AG04449 (cell line): ENCODE measurements around the gene GPC4.

Source experiments
- CTCF ChIA-PET: fragments of 350-600 bp; formaldehyde crosslinking; extraction: SDS; loops from one replicate; lab custom pipeline; 2021; ENCODE audit warnings: antibody characterized with exemption; lab: Yijun Ruan, JAX
- POLR2A ChIA-PET: fragments of 400-600, 350-600 bp; formaldehyde crosslinking; extraction: SDS; loops from one replicate; lab custom pipeline; 2020; ENCODE audit warnings: antibody characterized with exemption, inconsistent platforms; lab: Yijun Ruan, JAX
- DNase-seq: peaks from one replicate; pipeline ENCODE4 v3.0.0-alpha.2; 2010; ENCODE audit warnings: low read depth, low spot score
- H3K4me3 ChIP-seq: 2 replicates; pipeline ENCODE4 v1.5.1; 2011; ENCODE audit warnings: low read depth, mild to moderate bottlenecking, control low read depth, low read length
- TF ChIP-seq, protein P1 (sequence below): IDR thresholded peaks from one replicate; pipeline ENCODE4 v1.5.1; 2011; ENCODE audit warnings: mild to moderate bottlenecking, moderate library complexity, low read length, control low read depth, inconsistent platforms; ENCODE audit not compliant: insufficient read depth; ENCODE audit errors: missing control alignments

The GPC4 gene

DNA sequence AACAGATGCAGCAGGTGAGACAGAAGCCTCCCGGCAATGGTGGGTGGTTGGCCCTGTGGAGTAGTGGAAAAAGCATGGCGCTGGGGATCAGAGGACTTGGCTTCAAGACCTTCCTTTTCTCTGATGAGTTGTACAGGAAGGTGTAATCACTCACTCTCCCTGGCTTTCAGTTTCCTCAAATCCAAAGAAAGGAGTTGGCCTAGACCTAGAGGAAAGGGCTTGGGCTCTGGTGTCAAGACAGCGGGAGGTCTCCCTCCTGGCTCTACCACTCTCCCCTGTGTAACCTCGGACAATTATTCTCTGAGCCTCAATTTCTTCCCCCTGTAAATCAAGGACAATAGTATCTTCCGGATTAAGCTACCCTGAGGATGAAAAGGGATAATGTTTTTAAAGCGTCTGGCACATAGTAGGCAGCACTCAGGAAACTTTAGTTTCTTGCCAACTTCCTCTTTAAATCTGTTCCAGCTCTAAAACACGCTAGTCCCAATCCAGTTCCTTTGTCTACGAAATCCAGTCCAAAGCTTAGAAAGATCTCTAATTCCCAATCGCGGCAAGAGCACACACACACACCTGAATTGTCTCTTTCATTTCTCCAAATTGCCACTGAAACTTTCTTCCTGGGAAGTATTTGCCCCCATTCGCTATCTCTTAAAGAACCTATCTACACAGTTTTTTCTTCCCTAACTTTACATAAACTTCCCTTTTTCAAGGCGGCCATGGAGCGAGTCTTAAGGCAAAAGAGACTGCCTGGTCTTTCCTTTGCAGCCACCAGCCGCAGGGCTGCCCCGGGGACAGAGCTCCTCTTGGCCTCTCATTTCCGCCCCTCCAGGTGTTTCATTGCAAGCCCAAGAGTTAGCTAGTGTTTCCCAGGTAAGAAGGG, 29.9 kb upstream of the GPC4 start:
- TF ChIP-seq, protein P1, sequence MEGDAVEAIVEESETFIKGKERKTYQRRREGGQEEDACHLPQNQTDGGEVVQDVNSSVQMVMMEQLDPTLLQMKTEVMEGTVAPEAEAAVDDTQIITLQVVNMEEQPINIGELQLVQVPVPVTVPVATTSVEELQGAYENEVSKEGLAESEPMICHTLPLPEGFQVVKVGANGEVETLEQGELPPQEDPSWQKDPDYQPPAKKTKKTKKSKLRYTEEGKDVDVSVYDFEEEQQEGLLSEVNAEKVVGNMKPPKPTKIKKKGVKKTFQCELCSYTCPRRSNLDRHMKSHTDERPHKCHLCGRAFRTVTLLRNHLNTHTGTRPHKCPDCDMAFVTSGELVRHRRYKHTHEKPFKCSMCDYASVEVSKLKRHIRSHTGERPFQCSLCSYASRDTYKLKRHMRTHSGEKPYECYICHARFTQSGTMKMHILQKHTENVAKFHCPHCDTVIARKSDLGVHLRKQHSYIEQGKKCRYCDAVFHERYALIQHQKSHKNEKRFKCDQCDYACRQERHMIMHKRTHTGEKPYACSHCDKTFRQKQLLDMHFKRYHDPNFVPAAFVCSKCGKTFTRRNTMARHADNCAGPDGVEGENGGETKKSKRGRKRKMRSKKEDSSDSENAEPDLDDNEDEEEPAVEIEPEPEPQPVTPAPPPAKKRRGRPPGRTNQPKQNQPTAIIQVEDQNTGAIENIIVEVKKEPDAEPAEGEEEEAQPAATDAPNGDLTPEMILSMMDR: no peak
- CTCF ChIA-PET: no interaction called here
- no peak for DNase-seq
- peak overlapping the region; percentile 32 for H3K4me3 ChIP-seq
- POLR2A ChIA-PET: no interaction called here

DNA sequence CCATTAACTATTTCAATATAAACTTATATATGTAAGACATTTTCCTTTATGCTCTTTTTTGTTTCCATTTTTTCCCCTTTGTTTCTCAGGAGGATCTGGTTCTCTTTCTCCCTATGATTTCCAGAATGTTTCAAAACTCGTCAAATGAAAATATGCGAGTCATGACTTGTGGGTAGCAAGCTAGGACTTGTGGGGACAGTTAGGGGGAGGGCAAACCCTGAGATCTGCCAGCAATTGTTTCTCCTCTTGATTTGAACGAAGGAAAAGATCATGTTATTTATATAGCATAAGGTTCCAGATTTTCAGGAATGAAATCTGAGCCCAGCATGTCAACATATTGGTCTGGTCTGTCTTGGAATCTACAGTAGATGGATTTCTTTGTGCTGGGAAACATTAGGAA, 28.9 kb upstream of the GPC4 start:
- TF ChIP-seq, protein P1: no peak
- CTCF ChIA-PET: no interaction called here
- POLR2A ChIA-PET: no interaction called here
- DNase-seq: no peak
- H3K4me3 ChIP-seq: no peak overlapping the region

DNA sequence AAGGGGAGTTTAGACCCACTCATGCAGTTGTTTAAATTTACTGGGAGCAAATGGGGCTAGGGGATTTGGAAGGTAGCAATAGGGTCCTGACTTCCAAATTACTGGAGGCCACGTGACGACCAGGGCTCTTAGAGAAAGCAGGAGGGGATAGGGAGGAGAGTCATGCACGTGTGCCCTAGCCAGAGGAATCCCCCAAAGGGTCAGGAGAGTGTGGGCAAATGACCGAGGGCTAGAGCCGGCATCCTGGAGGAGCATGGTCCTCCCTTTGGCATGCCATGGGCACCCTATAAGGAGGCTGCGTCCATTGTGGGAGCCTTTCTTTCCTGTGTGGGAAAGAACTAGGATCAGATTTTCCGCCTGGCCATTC, 25.5 kb upstream of the GPC4 start:
- TF ChIP-seq, protein P1: no peak
- ChIA-PET POLR2A (no interaction called here), CTCF (no interaction called here)
- no peak overlapping the region for H3K4me3 ChIP-seq
- DNase-seq: no peak

DNA sequence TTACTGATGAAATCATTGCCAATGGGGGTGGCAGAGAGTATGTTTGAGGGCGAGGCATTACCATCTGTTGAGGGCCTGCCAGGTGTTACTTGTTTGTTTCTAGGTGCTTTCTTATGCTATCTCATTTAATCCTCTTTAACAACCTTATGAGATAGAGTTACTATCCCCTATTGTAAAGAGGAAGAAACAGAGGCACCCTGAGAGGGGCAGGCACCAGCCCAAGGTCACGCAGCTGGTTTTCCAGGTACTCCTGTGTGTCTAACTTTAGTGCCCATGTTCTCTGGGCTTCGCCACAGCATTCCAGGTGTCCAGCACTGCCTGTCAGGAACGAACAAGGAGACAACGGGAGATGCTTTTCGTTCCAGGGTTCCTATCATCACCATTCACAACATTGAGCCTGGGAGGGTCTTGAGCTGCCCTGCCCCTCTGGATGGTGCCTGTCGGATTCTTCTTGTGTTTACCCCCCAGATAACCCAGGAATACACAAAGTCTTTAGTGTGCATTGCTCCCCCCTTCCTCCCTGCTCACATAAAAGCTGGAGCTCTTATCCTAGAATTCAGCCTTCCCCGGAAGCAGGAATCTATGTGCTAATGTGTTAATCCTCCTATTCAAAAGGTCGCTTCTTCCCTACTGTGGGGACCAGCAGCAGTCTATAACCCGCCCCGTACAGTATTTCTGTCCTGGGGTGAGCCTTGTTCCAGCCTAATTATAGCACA, 24.9 kb upstream of the GPC4 start:
- ChIA-PET CTCF (no interaction called here), POLR2A (no interaction called here)
- no peak for DNase-seq
- TF ChIP-seq, protein P1: no peak
- H3K4me3 ChIP-seq: no peak overlapping the region

DNA sequence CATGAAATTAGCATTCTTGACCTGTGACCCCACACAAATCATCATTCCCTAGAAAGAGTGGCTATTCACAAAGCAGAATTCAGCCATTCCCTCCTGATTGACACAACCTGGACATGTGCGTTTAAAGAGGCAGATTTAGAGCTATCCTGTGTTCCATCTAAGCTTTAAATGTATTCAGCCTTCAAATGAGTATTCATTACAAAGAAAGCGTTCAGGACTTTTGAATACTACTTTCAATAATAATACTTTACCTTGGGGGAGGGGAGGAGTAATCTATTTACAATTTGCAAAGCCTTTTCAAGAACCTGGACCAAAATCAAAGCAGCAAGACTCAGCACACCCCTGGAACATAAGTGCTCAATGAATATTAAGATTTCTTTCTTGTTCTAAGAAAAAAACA, 22.5 kb upstream of the GPC4 start:
- H3K4me3 ChIP-seq: no peak overlapping the region
- POLR2A ChIA-PET: no interaction called here
- TF ChIP-seq, protein P1: no peak
- CTCF ChIA-PET: no interaction called here
- DNase-seq: no peak

DNA sequence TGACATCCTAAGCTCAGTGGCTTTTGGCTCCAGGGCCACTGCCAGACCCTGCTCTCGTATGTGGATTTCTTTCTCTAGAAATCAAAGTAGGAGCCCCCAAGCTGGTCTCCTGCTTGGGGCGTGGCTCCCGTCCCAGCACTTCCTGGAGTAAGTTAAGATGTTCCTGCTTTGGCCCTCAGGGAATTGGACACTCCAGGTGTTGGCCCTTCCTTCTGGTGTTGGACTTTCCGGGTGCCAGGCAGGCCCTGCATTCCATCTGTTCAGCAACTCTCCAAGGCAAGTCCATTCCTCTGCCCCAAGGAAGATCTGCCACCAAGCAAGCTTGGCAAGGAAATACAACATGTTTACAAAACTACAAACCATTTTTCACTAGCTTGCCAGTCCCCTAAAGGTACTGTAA, 22.1 kb upstream of the GPC4 start:
- POLR2A ChIA-PET: no interaction called here
- TF ChIP-seq, protein P1: no peak
- H3K4me3 ChIP-seq: no peak overlapping the region
- no peak for DNase-seq
- CTCF ChIA-PET: no interaction called here
